Smooth muscle cell (in vitro differentiated cells): Measurements from ENCODE around the gene UBE2E2. TPM values are rescaled to one million over a fixed set of nuclear protein-coding genes. Genes with fewer than 3 reads are reported as not detected.

Source experiments
- DNase-seq: peaks from one replicate; lab custom pipeline; 2025; ENCODE audit not compliant: unreplicated experiment; lab: John Stamatoyannopoulos, UW
- H2AFZ ChIP-seq: fragments of 200-600 bp; sonication (generic); 2 replicates; pipeline ENCODE4 v1.6.0; 2016; ENCODE audit warnings: antibody characterized with exemption, low read depth, mild to moderate bottlenecking
- H3F3A ChIP-seq: fragments of 200-600 bp; sonication (generic); 2 replicates; pipeline ENCODE4 v1.6.0; 2017; ENCODE audit warnings: antibody characterized with exemption, low read depth
- H3K27ac ChIP-seq: fragments of 200-600 bp; sonication (generic); 2 replicates; pipeline ENCODE4 v1.5.1; 2016; ENCODE audit warnings: low read depth, mild to moderate bottlenecking
- H3K27me3 ChIP-seq: fragments of 200-600 bp; sonication (generic); 2 replicates; pipeline ENCODE4 v1.6.1; 2016; ENCODE audit warnings: low read depth, mild to moderate bottlenecking
- H3K36me3 ChIP-seq: fragments of 200-600 bp; sonication (generic); 2 replicates; pipeline ENCODE4 v1.5.1; 2016; ENCODE audit warnings: low read depth
- H3K4me1 ChIP-seq: fragments of 200-600 bp; sonication (generic); 2 replicates; pipeline ENCODE4 v1.5.1; 2016; ENCODE audit warnings: low read depth
- H3K4me2 ChIP-seq: fragments of 200-600 bp; sonication (generic); 2 replicates; pipeline ENCODE4 v1.6.0; 2016; ENCODE audit warnings: mild to moderate bottlenecking
- H3K4me3 ChIP-seq: fragments of 200-600 bp; sonication (generic); 2 replicates; pipeline ENCODE4 v1.5.1; 2016; ENCODE audit warnings: mild to moderate bottlenecking
- H3K79me2 ChIP-seq: fragments of 200-600 bp; sonication (generic); 2 replicates; pipeline ENCODE4 v1.6.0; 2016; ENCODE audit warnings: low read depth, mild to moderate bottlenecking
- H3K9ac ChIP-seq: fragments of 200-600 bp; sonication (generic); 2 replicates; pipeline ENCODE4 v1.6.0; 2016; ENCODE audit warnings: low read depth
- H3K9me3 ChIP-seq: fragments of 200-600 bp; sonication (generic); replicated peaks from 2 replicates; pipeline ENCODE4 v1.5.1; 2016; ENCODE audit warnings: low read depth
- H4K20me1 ChIP-seq: fragments of 200-600 bp; sonication (generic); 2 replicates; pipeline ENCODE4 v1.6.0; 2016; ENCODE audit warnings: low read depth
- CTCF ChIP-seq: fragments of 200-600 bp; sonication (generic); IDR thresholded peaks from 2 replicates; pipeline ENCODE4 v1.5.1; 2017; ENCODE audit warnings: borderline replicate concordance, mild to moderate bottlenecking, antibody characterized with exemption; ENCODE audit not compliant: insufficient read depth, poor library complexity, severe bottlenecking
- WGBS: methylation state at CpG from one replicate; pipeline ENCODE4 v1.1.7; 2016; ENCODE audit warnings: low lambda C conversion rate; 5-methylcytosine and 5-hydroxymethylcytosine counted together
- polyA plus RNA-seq: library from polyadenylated mRNA; unstranded; fragments of >200 nt; fragmentation: Nextera tagmentation; extraction: Ambion mirVana; gene quantifications from 2 replicates; pipeline ENCODE4 v1.2.1, GENCODE V29; 2016
- total RNA-seq: library from RNA; depleted of rRNA; stranded (reverse); fragments of >200 nt; gene quantifications from 2 replicates; pipeline ENCODE4 v1.2.3, GENCODE V29; 2014

UBE2E2 gene
- total and polyA plus RNA-seq, 2 experiments from 2014 or later = 65.9 to 121 TPM

DNA sequence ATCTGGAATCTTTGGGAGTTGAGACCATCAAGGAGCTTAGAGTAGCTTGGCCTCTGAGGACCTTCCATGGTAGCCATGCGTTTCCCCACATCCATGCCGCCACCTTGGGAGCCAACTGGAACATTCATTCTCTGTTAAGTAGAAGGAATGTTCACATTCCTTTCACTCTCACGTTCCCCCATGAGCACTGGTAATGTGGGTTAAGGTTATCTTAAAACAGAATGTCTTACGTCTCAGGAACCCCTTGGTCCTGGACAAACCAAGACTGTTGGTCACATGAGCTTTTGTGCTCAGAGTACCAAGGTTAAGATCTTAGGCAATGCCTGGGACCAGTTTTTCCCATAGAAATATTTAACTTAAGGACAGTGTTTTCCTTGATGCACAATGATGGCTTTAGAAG is 390.9 kb downstream of the UBE2E2 start:
- 80% methylated on average over 4 of the region's 4 CpGs for WGBS
- H3K27me3 ChIP-seq = no peaks in the 10 kb centered on the region
- H3K4me3 ChIP-seq = no peak overlapping the region
- no peaks in the 10 kb centered on the region for H3K9me3 ChIP-seq
- no peak overlapping the region for H3K9ac ChIP-seq
- no peaks in the 10 kb centered on the region for H3K4me1 ChIP-seq
- no peak overlapping the region for H3K4me2 ChIP-seq
- no peaks in the 10 kb centered on the region for H4K20me1 ChIP-seq
- H3K79me2 ChIP-seq = no peaks in the 10 kb centered on the region
- H3K27ac ChIP-seq = no peak overlapping the region
- peaks cover 5% of the 10 kb centered on the region for H3K36me3 ChIP-seq
- no peaks in the 10 kb centered on the region for H3F3A ChIP-seq
- no peak for TF ChIP-seq CTCF
- DNase-seq = no peak
- no peak overlapping the region for H2AFZ ChIP-seq

GRCh38 chr3:23594894-23595670 is 392.0 kb downstream of the UBE2E2 start:
- no peak overlapping the region for H3K27ac ChIP-seq
- H3K9ac ChIP-seq = no peak overlapping the region
- H3F3A ChIP-seq = no peaks in the 10 kb centered on the region
- H4K20me1 ChIP-seq = no peaks in the 10 kb centered on the region
- H3K4me2 ChIP-seq = no peak overlapping the region
- no peak for DNase-seq
- no peaks in the 10 kb centered on the region for H3K9me3 ChIP-seq
- H3K4me3 ChIP-seq = no peak overlapping the region
- H3K36me3 ChIP-seq = peaks cover 5% of the 10 kb centered on the region
- no peaks in the 10 kb centered on the region for H3K27me3 ChIP-seq
- H2AFZ ChIP-seq = no peak overlapping the region
- WGBS = 92% methylated on average over 5 of the region's 5 CpGs
- peaks cover 5% of the 10 kb centered on the region for H3K4me1 ChIP-seq
- no peaks in the 10 kb centered on the region for H3K79me2 ChIP-seq
- no peak for TF ChIP-seq CTCF

DNA sequence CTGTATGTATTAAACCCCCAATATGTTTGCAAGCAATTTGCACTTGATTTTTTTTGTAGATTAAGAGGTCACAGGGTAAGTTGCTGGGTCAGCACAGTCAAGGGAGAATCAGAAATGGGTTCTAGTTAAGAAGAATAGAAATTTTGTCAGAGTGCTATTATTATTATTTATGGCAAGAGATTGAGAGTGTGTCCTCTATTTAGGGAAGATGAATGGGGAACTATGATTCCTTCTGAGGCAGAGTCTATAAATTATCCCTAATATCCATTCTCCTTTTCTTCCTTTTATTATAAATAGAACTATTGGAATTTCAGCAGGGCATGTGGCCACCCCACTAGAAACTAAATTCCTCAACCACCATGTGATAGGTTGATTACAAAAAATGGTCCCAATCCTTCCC is 392.7 kb downstream of the UBE2E2 start:
- no peak for TF ChIP-seq CTCF
- H3K9ac ChIP-seq = no peak overlapping the region
- H3K36me3 ChIP-seq = peaks cover 5% of the 10 kb centered on the region
- no peaks in the 10 kb centered on the region for H3K79me2 ChIP-seq
- H3F3A ChIP-seq = no peaks in the 10 kb centered on the region
- no peak for DNase-seq
- no peaks in the 10 kb centered on the region for H3K27me3 ChIP-seq
- no peak overlapping the region for H3K4me3 ChIP-seq
- no peak overlapping the region for H2AFZ ChIP-seq
- H3K4me2 ChIP-seq = no peak overlapping the region
- H3K27ac ChIP-seq = no peak overlapping the region
- peaks cover 10% of the 10 kb centered on the region for H3K4me1 ChIP-seq
- no peaks in the 10 kb centered on the region for H4K20me1 ChIP-seq
- H3K9me3 ChIP-seq = no peaks in the 10 kb centered on the region
